DND-41 (cell line): ENCODE data around the gene EIF4EBP3.

Experiments used
- CTCF ChIP-seq: IDR thresholded peaks from 2 replicates; pipeline ENCODE4 v1.5.1; 2012; ENCODE audit warnings: borderline replicate concordance, low read length, moderate library complexity, mild to moderate bottlenecking; ENCODE audit not compliant: poor library complexity, severe bottlenecking; ENCODE audit errors: extremely low read depth
- EZH2 ChIP-seq: IDR thresholded peaks from 3 replicates; pipeline ENCODE4 v1.6.1; 2012; ENCODE audit warnings: borderline replicate concordance, low read depth, mild to moderate bottlenecking, moderate library complexity, low read length, inconsistent platforms; ENCODE audit not compliant: severe bottlenecking

GRCh38 chr5:140595538-140596300, 48.3 kb downstream of the EIF4EBP3 start:
- TF ChIP-seq CTCF, result no peak
- no peak for TF ChIP-seq EZH2
